Karpas-422 (cell line): ENCODE results near the gene ZCCHC24. TPM values are rescaled to one million over a fixed set of nuclear protein-coding genes. Genes with fewer than 3 reads are reported as not detected.

ENCODE experiments used
- DNase-seq: peaks from one replicate; pipeline ENCODE4 v3.0.0-alpha.2; 2015
- H2AFZ ChIP-seq: fragments of 200-600 bp; sonication (generic); 2 replicates; pipeline ENCODE4 v1.6.1; 2014; ENCODE audit warnings: antibody characterized with exemption, low read length, mixed read lengths
- H3K27ac ChIP-seq: fragments of 200-600 bp; sonication (generic); 2 replicates; pipeline ENCODE4 v1.5.1; 2014; ENCODE audit warnings: mild to moderate bottlenecking, low read length, moderate library complexity
- H3K27me3 ChIP-seq: fragments of 200-600 bp; sonication (generic); 2 replicates; pipeline ENCODE4 v1.6.1; 2014; ENCODE audit warnings: low read length, mixed read lengths
- H3K36me3 ChIP-seq: fragments of 200-600 bp; sonication (generic); 2 replicates; pipeline ENCODE4 v1.6.1; 2014; ENCODE audit warnings: low read length, mixed read lengths; ENCODE audit not compliant: insufficient read depth
- H3K4me1 ChIP-seq: fragments of 200-600 bp; sonication (generic); 2 replicates; pipeline ENCODE4 v1.6.1; 2014; ENCODE audit warnings: mild to moderate bottlenecking, low read length, mixed read lengths
- H3K4me2 ChIP-seq: fragments of 200-600 bp; sonication (generic); 2 replicates; pipeline ENCODE4 v1.6.1; 2014; ENCODE audit warnings: low read length, low read depth, mild to moderate bottlenecking; ENCODE audit not compliant: poor library complexity, severe bottlenecking
- H3K4me3 ChIP-seq: fragments of 200-600 bp; sonication (generic); 2 replicates; pipeline ENCODE4 v1.5.1; 2014; ENCODE audit warnings: mild to moderate bottlenecking, antibody characterized with exemption, low read length, mixed read lengths
- H3K79me2 ChIP-seq: fragments of 200-600 bp; sonication (generic); 2 replicates; pipeline ENCODE4 v1.6.1; 2014; ENCODE audit warnings: mild to moderate bottlenecking, low read length, mixed read lengths
- H3K9ac ChIP-seq: fragments of 200-600 bp; sonication (generic); 2 replicates; pipeline ENCODE4 v1.6.0; 2014; ENCODE audit warnings: low read length
- H3K9me2 ChIP-seq: fragments of 200-600 bp; sonication (generic), shearing (Covaris generic); replicated peaks from 2 replicates; pipeline ENCODE4 v1.6.0; 2014; ENCODE audit warnings: mild to moderate bottlenecking, low read length, moderate library complexity; ENCODE audit not compliant: insufficient read depth
- H3K9me3 ChIP-seq: fragments of 300-700, 200-600 bp; sonication (generic); 2 replicates; pipeline ENCODE4 v1.6.1; 2014; ENCODE audit warnings: low read length, mixed read lengths
- H4K20me1 ChIP-seq: fragments of 200-600 bp; sonication (generic); 2 replicates; pipeline ENCODE4 v1.6.1; 2014; ENCODE audit warnings: mild to moderate bottlenecking, antibody characterized with exemption, low read length, low read depth; ENCODE audit not compliant: insufficient read depth
- total RNA-seq: library from RNA; depleted of rRNA; stranded (reverse); fragments of >200 nt; shearing (Covaris generic); gene quantifications from 2 replicates; pipeline ENCODE4 v1.2.3, GENCODE V29; 2014; ENCODE audit warnings: low replicate concordance

Gene ZCCHC24
- total RNA-seq, 1 experiment from 2014 or later, result 0.60 TPM

DNA sequence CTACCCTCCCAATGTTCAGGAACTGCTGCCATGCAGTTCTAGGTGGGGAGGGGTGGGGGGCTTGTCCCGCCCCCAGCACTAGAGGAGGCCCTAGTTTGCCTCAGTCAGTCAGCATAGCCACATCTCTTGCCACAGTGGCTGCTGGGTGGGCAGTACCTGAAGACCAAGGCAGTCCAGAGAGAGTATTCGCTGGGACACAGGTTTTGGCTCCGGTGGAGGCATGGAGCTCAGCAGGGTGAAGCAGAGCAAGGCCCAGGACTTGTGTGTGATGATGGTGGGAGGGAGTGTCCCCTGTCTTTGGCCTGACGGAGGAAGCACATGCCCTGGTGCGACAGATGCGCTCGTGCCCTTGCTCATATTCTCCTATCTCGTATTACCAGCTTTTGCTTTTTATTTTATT is 24.7 kb upstream of the ZCCHC24 start:
- Histone ChIP-seq H3K36me3 (no peaks in the 10 kb centered on the region), H4K20me1 (no peaks in the 10 kb centered on the region), H3K27me3 (no peaks in the 10 kb centered on the region), H3K4me3 (no peak overlapping the region), H3K9me2 (no peaks in the 10 kb centered on the region), H3K4me1 (peaks cover 6% of the 10 kb centered on the region), H3K9ac (no peak overlapping the region), H2AFZ (no peak overlapping the region), H3K79me2 (no peaks in the 10 kb centered on the region), H3K9me3 (no peaks in the 10 kb centered on the region), H3K27ac (no peak overlapping the region), H3K4me2 (no peak overlapping the region)
- DNase-seq, result no peak

DNA sequence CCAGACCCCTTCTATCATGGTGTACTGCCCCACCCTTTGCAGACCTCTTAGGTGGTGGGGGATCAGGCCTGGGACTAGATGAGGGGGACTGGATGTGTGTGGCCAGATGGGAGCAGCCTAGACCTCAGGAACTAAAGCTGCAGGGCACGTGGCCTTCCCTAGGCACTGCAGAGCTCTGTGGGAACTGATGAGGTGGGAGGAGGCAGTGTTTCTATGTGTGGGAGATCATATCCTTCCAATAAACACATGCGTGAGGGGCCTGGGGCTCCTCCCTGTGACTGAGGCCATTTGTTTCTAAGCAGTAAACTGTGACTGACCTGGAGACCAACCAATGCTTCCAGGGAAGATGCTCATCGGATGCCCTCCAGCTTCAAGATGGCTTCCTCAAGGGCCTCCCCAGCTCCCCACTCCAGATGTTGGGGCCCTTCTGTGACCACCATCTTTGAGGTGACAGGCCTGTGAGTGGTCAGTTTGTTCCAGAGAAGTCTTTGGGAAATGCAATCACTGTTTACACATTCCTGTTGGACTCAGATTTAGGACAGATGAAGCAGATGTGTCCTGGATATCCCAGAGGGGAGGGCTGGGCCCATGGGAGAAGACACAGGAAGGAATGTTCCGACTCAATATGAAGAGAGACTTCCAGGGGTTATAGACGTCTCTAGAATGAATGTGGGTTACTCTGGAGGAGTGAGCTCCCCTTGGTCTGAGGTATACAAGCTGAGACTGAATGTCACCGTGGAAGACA is 23.6 kb upstream of the ZCCHC24 start:
- H3K9me2 ChIP-seq, result no peaks in the 10 kb centered on the region
- no peaks in the 10 kb centered on the region for H4K20me1 ChIP-seq
- no peak overlapping the region for H3K4me3 ChIP-seq
- H3K79me2 ChIP-seq, result no peaks in the 10 kb centered on the region
- no peak overlapping the region for H3K9ac ChIP-seq
- DNase-seq, result no peak
- H3K27ac ChIP-seq, result no peak overlapping the region
- H3K4me1 ChIP-seq, result peaks cover 15% of the 10 kb centered on the region
- no peak overlapping the region for H2AFZ ChIP-seq
- no peak overlapping the region for H3K4me2 ChIP-seq
- no peaks in the 10 kb centered on the region for H3K27me3 ChIP-seq
- no peaks in the 10 kb centered on the region for H3K9me3 ChIP-seq
- H3K36me3 ChIP-seq, result no peaks in the 10 kb centered on the region

DNA sequence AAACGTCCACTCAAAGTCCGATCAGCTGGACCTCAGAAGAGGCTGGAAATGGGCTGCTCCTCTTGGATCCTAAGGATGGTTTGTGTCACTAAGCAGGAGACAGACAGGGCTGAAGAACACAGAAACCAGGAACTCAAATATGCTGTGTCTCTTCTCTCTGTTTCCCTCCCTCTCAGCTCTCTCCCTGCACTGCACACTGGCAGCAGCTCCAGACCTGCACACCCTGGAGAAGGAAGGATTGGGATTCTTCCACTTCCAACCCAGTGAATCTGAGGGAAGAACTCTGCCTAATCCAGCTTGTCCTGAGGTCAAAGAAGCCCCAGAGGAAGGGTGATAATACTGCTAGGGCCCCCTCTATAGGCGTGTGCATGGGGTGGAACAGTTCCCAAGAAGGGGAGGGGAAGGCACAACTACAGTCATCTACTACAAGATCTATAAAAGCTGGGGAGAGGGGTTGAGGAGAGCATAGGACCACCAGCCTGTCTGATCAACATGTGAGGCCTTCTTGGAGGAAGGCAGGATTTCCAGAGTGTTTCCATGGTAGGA is 22.7 kb upstream of the ZCCHC24 start:
- H3K27ac ChIP-seq, result no peak overlapping the region
- peaks cover 24% of the 10 kb centered on the region for H3K4me1 ChIP-seq
- no peak overlapping the region for H3K4me2 ChIP-seq
- H3K9ac ChIP-seq, result no peak overlapping the region
- H3K4me3 ChIP-seq, result no peak overlapping the region
- no peaks in the 10 kb centered on the region for H4K20me1 ChIP-seq
- no peaks in the 10 kb centered on the region for H3K79me2 ChIP-seq
- H3K36me3 ChIP-seq, result no peaks in the 10 kb centered on the region
- H3K9me2 ChIP-seq, result no peaks in the 10 kb centered on the region
- DNase-seq, result no peak
- H3K27me3 ChIP-seq, result no peaks in the 10 kb centered on the region
- H2AFZ ChIP-seq, result no peak overlapping the region
- no peaks in the 10 kb centered on the region for H3K9me3 ChIP-seq

DNA sequence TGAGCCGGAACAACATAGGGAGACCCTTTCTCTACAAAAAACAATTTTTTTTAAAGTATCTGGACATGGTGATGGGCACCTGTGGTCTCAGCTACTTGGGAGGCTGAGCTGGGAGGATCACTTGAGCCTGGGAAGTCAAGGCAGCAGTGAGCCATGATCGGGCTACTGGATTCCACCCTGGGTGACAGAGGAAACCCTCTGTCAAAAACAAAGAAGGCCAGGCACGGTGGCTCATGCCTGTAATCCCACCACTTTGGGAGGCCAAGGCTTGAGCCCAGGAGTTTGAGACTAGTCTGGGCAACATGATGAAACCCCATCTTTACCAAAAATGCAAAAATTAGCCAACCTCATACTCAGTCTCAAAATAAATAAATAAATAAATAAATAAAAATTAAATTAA is 19.9 kb upstream of the ZCCHC24 start:
- Histone ChIP-seq H3K36me3 (no peaks in the 10 kb centered on the region), H2AFZ (no peak overlapping the region), H3K4me1 (peaks cover 24% of the 10 kb centered on the region)

DNA sequence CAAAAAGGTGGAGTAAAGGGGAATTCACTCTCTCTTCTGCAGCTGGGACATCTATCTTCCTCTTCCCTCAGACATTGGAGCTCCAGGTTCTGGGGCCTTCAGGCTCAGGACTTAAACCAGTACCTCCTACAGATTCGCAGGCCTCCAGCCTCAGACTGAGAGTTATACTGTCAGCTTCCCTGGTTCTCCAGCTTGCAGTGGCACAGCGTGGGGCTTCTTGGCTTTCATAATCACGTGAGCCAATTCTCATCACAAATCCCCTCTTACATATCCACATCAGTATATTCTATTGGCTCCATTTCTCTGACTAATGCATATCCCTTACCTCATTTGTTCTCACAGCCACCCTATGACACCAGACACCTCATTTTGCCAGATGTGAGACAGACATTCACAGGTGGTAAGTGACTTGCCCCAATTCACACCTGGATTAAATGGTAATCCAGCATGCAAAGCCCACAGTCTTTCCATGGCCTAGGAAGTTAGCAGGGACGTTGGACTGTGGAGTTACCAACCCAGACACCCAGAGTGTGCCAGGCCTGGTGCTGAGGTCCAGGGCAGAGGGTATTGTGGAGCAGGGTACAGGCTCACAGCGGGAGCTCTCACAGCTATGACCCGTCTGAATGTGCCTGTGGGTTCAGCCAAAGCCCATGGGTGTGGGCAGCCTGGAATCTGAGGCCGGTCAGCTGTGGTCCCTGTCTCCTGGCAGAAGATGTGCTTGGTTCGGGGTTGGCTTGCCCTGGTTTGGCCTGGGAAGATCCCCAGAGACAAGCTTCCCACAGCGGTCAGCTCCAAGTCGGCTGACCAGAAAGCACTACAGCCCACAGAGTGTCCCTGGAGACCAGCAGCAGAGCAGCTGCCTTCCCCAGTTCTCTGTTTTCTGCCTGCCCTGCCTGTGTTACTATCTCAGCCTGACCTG is 18.4 kb upstream of the ZCCHC24 start:
- Histone ChIP-seq H2AFZ (no peak overlapping the region), H3K9ac (no peak overlapping the region; the same call in 1 of the 2 replicates), H3K79me2 (no peaks in the 10 kb centered on the region), H3K36me3 (no peaks in the 10 kb centered on the region), H3K4me3 (no peak overlapping the region), H4K20me1 (no peaks in the 10 kb centered on the region), H3K27ac (no peak overlapping the region), H3K4me1 (peaks cover 24% of the 10 kb centered on the region), H3K9me3 (no peaks in the 10 kb centered on the region), H3K9me2 (no peaks in the 10 kb centered on the region), H3K27me3 (no peaks in the 10 kb centered on the region), H3K4me2 (peak overlapping the region; percentile 14)
- DNase-seq, result no peak

More for the DNA sequence above, 19.9 kb upstream of the ZCCHC24 start:
- Histone ChIP-seq H3K9me2 (no peaks in the 10 kb centered on the region), H3K9ac (no peak overlapping the region), H3K27me3 (no peaks in the 10 kb centered on the region), H3K27ac (no peak overlapping the region), H3K9me3 (no peaks in the 10 kb centered on the region), H4K20me1 (no peaks in the 10 kb centered on the region), H3K79me2 (no peaks in the 10 kb centered on the region), H3K4me2 (no peak overlapping the region), H3K4me3 (no peak overlapping the region)
- no peak for DNase-seq

DNA sequence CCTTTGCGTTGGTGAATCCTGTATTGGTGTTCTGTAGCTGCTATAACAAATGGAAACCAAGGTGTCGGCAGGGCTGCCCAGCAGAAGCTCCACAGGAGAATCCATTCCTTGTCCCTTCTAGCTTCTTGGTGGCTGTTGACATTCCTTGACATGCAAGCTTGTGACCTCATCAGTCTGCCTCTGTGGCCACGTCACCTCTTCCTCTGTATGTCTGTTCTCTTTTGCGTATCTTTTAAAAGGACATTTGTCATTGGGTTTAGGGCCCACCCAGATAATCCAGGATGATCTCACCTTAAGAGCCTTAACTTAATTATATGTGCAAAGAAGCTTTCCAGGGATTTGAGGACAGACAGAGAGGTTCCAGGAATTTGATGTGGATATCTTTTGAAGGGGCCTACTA is 15.3 kb upstream of the ZCCHC24 start:
- no peak overlapping the region for H3K9ac ChIP-seq

DNA sequence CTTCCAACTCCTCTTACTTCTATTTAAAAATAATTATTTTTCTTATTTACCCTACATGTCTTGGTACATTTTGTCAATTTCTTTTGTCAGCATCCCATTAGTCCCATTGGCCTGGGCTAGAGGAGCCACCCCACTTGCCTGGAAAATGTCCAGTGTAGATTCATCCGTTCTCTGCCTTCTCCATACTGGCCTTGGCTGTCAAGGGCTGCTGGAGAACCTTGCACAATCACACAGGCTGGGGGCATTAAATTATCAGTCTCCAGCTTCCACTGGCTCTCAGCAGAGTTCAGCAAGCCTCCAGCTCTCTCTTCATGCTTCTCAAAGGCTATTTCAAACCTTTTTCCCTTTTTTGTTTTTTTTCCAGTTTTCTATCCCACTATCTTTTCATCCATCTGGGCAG is 13.8 kb upstream of the ZCCHC24 start:
- Histone ChIP-seq H3K9me2 (no peaks in the 10 kb centered on the region), H3K27ac (no peak overlapping the region), H3K4me3 (no peak overlapping the region), H3K9me3 (no peaks in the 10 kb centered on the region), H3K79me2 (no peaks in the 10 kb centered on the region), H4K20me1 (no peaks in the 10 kb centered on the region), H3K4me1 (peaks cover 12% of the 10 kb centered on the region), H2AFZ (no peak overlapping the region), H3K9ac (no peak overlapping the region), H3K27me3 (no peaks in the 10 kb centered on the region), H3K36me3 (no peaks in the 10 kb centered on the region), H3K4me2 (no peak overlapping the region)
- DNase-seq, result no peak

More for the DNA sequence above, 15.3 kb upstream of the ZCCHC24 start:
- no peak overlapping the region for H3K27ac ChIP-seq
- H3K4me2 ChIP-seq, result no peak overlapping the region
- no peaks in the 10 kb centered on the region for H3K27me3 ChIP-seq
- DNase-seq, result no peak
- H3K36me3 ChIP-seq, result no peaks in the 10 kb centered on the region
- no peaks in the 10 kb centered on the region for H3K79me2 ChIP-seq
- H3K9me3 ChIP-seq, result no peaks in the 10 kb centered on the region
- no peak overlapping the region for H3K4me3 ChIP-seq
- peaks cover 19% of the 10 kb centered on the region for H3K4me1 ChIP-seq
- H3K9me2 ChIP-seq, result no peaks in the 10 kb centered on the region
- H2AFZ ChIP-seq, result no peak overlapping the region
- no peaks in the 10 kb centered on the region for H4K20me1 ChIP-seq

DNA sequence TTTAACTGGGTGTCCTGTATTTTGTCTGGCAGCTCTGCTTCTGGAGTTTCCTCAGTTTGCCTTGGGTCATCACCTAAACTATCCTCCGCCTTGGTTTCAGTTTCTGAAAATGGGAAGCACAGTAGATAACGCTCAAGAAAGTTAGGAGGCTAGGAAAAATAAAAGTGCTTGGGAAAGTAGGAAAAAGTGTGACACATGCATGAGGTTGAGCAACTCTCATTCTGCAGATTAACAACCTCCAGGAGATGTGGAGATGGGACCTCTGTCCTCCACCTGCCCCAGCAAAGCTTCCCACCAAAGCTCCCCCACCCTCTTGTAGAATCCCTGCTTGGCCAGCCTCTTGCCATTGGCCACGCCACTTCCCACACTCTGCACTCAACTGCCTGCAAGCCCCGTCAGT is 13.1 kb upstream of the ZCCHC24 start:
- no peak overlapping the region for H3K4me2 ChIP-seq
- no peak overlapping the region for H2AFZ ChIP-seq
- H3K9ac ChIP-seq, result no peak overlapping the region
- H4K20me1 ChIP-seq, result no peaks in the 10 kb centered on the region
- no peaks in the 10 kb centered on the region for H3K9me3 ChIP-seq
- DNase-seq, result no peak
- H3K27me3 ChIP-seq, result no peaks in the 10 kb centered on the region
- H3K27ac ChIP-seq, result no peak overlapping the region
- no peaks in the 10 kb centered on the region for H3K9me2 ChIP-seq
- no peaks in the 10 kb centered on the region for H3K36me3 ChIP-seq
- no peak overlapping the region for H3K4me3 ChIP-seq
- H3K79me2 ChIP-seq, result no peaks in the 10 kb centered on the region
- H3K4me1 ChIP-seq, result peaks cover 4% of the 10 kb centered on the region
